GM21529 (cell line): ENCODE data around the gene DCUN1D5.

Source experiments
- ATAC-seq: cut with Tn5 transposase; IDR thresholded peaks from one replicate; pipeline ENCODE4 v1.9.1; 2021; ENCODE audit not compliant: unreplicated experiment

DCUN1D5 gene

GRCh38 chr11:103091801-103092524, at the start of gene DCUN1D5:
Gene DCUN1D5, minus strand, starts transcription at chr11:103092160. Its CDS starts 288 bp downstream, at chr11:103091872.
- peak; percentile 99 for ATAC-seq

- no peak for ATAC-seq
These were observed 33.5 kb upstream of the DCUN1D5 start for GRCh38 chr11:103125462-103125861.

DNA sequence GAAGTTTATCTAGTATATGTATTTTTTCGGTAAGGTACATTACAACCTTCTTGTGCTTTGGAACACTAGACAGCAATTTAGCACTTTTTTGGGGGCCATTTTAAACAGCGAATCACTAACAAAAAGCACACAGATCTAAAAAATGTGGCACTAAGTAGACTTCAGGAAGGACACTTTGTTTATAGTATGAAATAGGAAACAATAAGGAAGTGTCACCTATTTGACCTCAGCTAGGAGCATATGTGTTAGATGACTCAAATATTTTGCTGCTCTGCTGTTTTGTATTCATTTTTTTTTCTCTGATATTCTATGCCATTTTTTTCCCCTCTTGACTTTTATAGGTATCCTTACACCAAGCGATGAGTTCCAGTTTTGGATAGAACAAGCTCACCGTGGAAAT, 22.9 kb upstream of the DCUN1D5 start:
- no peak for ATAC-seq

DNA sequence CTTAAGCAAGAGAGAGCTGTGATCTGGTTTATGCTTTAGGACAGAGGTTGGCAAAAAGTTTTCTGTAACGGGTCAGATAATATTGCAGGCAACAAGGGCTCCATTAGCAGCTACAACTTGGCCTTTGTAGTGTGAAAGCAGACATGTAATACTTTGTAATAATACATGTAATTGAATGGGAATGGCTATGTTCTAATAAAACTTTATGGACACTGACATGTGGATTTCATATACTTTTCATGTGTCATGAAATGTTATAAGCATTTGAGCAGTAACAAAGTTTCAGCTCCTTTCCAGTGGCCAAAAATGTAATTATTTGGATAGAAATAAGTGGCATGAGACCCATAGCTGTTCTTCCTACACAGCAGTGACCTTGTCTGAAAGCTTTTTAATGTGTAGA, 20.4 kb upstream of the DCUN1D5 start:
- no peak for ATAC-seq

GRCh38 chr11:103111400-103111799, 19.4 kb upstream of the DCUN1D5 start:
- ATAC-seq = no peak

GRCh38 chr11:103110391-103110790, 18.4 kb upstream of the DCUN1D5 start:
- no peak for ATAC-seq

- no peak for ATAC-seq
These were observed 17.9 kb upstream of the DCUN1D5 start for GRCh38 chr11:103109818-103110388.

- ATAC-seq = peak; percentile 100
These were observed 17.2 kb upstream of the DCUN1D5 start, which contains the start of gene DYNC2H1 for GRCh38 chr11:103108933-103109817. Gene DYNC2H1, plus strand, starts transcription at chr11:103109426. Its CDS starts 149 bp downstream, at chr11:103109575.

DNA sequence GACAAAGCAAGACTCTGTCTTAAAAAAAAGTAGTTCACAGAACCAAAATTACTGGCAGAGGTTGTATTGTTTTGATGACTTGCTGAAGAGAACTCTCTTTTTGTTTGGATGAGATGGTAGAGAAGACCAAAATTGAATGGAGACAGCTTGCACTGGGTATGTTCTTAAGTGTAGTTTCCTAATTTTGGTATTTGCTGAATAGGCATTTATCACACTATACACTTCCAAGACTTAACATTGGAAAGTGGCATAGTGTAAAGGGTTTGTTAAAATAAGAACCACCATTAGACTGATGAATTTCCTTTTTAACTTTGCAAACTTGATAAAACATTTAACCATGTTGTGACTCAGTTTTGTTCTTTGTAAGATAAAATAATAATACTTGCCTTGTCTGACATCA, 5.3 kb upstream of the DCUN1D5 start:
- ATAC-seq = no peak

GRCh38 chr11:103091064-103091800, 728 bp downstream of the DCUN1D5 start:
- ATAC-seq = peak; percentile 47

- no peak for ATAC-seq
These were observed 5.5 kb downstream of the DCUN1D5 start for GRCh38 chr11:103086461-103086860.

DNA sequence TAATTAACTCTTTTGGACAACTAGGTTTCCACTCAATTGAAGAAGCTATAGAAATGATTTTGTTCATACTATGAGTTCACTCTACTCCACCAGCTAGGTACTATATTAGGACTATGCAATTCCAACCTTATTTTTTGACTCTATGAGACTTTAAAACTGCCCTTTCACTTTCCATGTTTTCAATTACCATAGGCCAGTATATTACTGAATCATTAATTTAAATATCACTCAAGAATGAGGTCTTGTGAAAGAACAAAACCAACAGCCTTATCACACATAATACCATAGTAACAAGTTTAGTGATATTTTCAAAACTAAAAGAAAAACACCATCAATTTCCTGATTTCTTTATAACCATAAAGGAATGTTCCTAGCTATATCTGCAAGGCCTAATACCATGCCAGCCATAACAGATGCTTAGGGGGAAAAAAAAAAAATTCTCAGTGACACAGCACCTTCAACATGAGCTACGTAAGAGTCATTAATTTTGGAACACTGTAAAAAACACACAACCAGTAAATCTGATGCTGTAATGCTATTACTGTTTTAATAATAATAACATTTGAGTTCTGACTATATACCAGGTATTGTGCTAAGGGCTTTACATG, 6.1 kb downstream of the DCUN1D5 start:
- no peak for ATAC-seq

GRCh38 chr11:103079833-103080232, 12.1 kb downstream of the DCUN1D5 start:
- ATAC-seq = no peak

GRCh38 chr11:103078710-103079109, 13.2 kb downstream of the DCUN1D5 start:
- no peak for ATAC-seq

GRCh38 chr11:103077554-103077953, 14.4 kb downstream of the DCUN1D5 start:
- no peak for ATAC-seq

GRCh38 chr11:103076361-103076760, 15.6 kb downstream of the DCUN1D5 start:
- ATAC-seq = no peak

GRCh38 chr11:103071008-103071407, 21.0 kb downstream of the DCUN1D5 start:
- no peak for ATAC-seq

- ATAC-seq = peak; percentile 51
These were observed 21.8 kb downstream of the DCUN1D5 start for GRCh38 chr11:103070142-103070541.

GRCh38 chr11:103069367-103069766, 22.6 kb downstream of the DCUN1D5 start:
- ATAC-seq = no peak

DNA sequence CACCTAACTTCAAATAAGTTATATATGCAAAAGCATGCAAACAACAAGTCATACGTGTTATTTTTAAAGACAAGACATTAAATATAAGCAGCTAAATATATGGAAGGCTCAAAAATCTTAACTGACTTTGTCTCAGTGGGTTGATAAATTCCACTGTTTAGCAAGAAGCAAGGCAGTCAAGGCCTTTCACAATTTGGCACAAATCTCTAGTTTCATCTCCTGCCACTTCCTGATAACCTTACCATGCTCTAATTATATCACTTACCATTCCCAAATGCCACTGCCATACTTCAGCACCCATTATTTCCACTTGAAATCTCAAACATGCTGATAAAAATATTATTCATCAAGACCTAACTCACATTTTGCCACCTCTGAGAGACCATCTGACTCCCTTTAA, 24.8 kb downstream of the DCUN1D5 start:
- no peak for ATAC-seq

GRCh38 chr11:103061656-103062055, 30.3 kb downstream of the DCUN1D5 start:
- no peak for ATAC-seq
